ENCODE results near the gene KIF18B. TPM values are rescaled to one million over a fixed set of nuclear protein-coding genes. Genes with fewer than 3 reads are reported as not detected.

The KIF18B gene
- polyA plus RNA-seq, 2 of the 4 experiments (the other 2 are of a cell fraction): 19.6 to 41.7 TPM

GRCh38 chr17:44959821-44960531 is 12.4 kb upstream of the KIF18B start:
- ChIA-PET POLR2A (interaction anchor here (0.5 kb wide), 1 partner anchor 8 kb away, joined by 3 read pairs; the partner anchor contains the start of gene C1QL1), CTCF (interaction anchor here (0.9 to 38.8 kb wide), 5 partner anchors 9 to 61 kb away, joined by 3 to 752 read pairs (median 4); partner anchors contain the start of gene GFAP)
- Histone ChIP-seq H3K4me1 (peaks cover 18% of the 10 kb centered on the region), H3K4me2 (0 out of 3 replicates have a peak overlapping the region, but pooled peaks have one; percentile 17), H3K9me3 (no peaks in the 10 kb centered on the region), H3K4me3 (no peak overlapping the region), H3K27ac (peak overlapping the region in 1 of 2 experiments; percentile 37; a peak in 3 of 6 replicates)
- FAIRE-seq: no peak
- TF ChIP-seq BCL3 (IDR thresholded peaks at IDR 0.05): no peak
- no peak for TF ChIP-seq MAFK (IDR thresholded peaks at IDR 0.05; ENCODE audit: partially characterized antibody)
- no peak for TF ChIP-seq GATA3 (IDR thresholded peaks at IDR 0.05; ENCODE audit: borderline replicate concordance)
- TF ChIP-seq ZNF302 (CRISPR knock-in tag; IDR thresholded peaks at IDR 0.05): no peak
- TF ChIP-seq KDM5A (IDR thresholded peaks at IDR 0.05): no peak
- no peak for ATAC-seq
- WGBS (ENCODE audit: missing lambda C conversion rate): 94% methylated on average over 53 of the region's 56 CpGs
- DNase-seq (ENCODE audit: low read depth in 1 of 2, low spot score in 1 of 2): no peak

GRCh38 chr17:44956998-44957981 is 9.7 kb upstream of the KIF18B start:
- TF ChIP-seq NR3C1 (IDR thresholded peaks at IDR 0.05): no peak
- TF ChIP-seq HEYL (CRISPR knock-in tag; IDR thresholded peaks at IDR 0.05): no peak
- TF ChIP-seq ATOH8 (CRISPR knock-in tag; IDR thresholded peaks at IDR 0.05; ENCODE audit: low read depth): no peak
- TF ChIP-seq RCOR1 (IDR thresholded peaks at IDR 0.05; ENCODE audit: low read depth, low read length): no peak
- TF ChIP-seq CEBPB (IDR thresholded peaks at IDR 0.05): no peak
- no peak for TF ChIP-seq MAX (IDR thresholded peaks at IDR 0.05)
- no peak for TF ChIP-seq ELK1 (IDR thresholded peaks at IDR 0.05; ENCODE audit: low read depth, low read length)
- no peak for TF ChIP-seq SMC3 (IDR thresholded peaks at IDR 0.05)
- DNase-seq (ENCODE audit: low read depth in 1 of 2, low spot score in 1 of 2) (no peak), ATAC-seq (no peak), FAIRE-seq (no peak)
- Histone ChIP-seq H3K4me1 (peaks cover 17% of the 10 kb centered on the region), H3K4me2 (no peak overlapping the region), H3K4me3 (no peak overlapping the region), H3K27ac (0 out of 6 replicates have a peak overlapping the region, but pooled peaks of 1 of the 2 experiments have one; percentile 1), H3K9me3 (no peaks in the 10 kb centered on the region)
- POLR2A ChIA-PET: no interaction called here
- CTCF ChIA-PET: interaction anchor here (0.6 to 38.8 kb wide), 8 partner anchors 8 to 178 kb away, joined by 3 to 752 read pairs (median 4); partner anchors contain the start of genes ACBD4 and GFAP
- 76% methylated on average over 8 of the region's 8 CpGs for WGBS (ENCODE audit: missing lambda C conversion rate)

GRCh38 chr17:44955674-44956425 is 8.3 kb upstream of the KIF18B start:
- Histone ChIP-seq H3K4me3 (no peak overlapping the region), H3K4me2 (no peak overlapping the region), H3K27ac (no peak overlapping the region; a peak in 1 of 6 replicates), H3K4me1 (peaks cover 9% of the 10 kb centered on the region), H3K9me3 (no peaks in the 10 kb centered on the region)
- DNase-seq (ENCODE audit: low read depth in 1 of 2, low spot score in 1 of 2): no peak
- no peak for FAIRE-seq
- CTCF ChIA-PET: interaction anchor here (0.6 to 38.8 kb wide), 15 partner anchors 9 to 243 kb away, joined by 3 to 752 read pairs (median 4); partner anchors contain the start of genes C1QL1, GFAP and KIF18B
- no peak for TF ChIP-seq JUN (IDR thresholded peaks at IDR 0.05)
- no peak for TF ChIP-seq HDAC2 (IDR thresholded peaks at IDR 0.05)
- TF ChIP-seq NR3C1 (IDR thresholded peaks at IDR 0.05): no peak
- no peak for TF ChIP-seq ZFP36 (IDR thresholded peaks at IDR 0.05; ENCODE audit: borderline replicate concordance, partially characterized antibody)
- TF ChIP-seq JUNB (IDR thresholded peaks at IDR 0.05): no peak
- TF ChIP-seq CHD4 (IDR thresholded peaks at IDR 0.05; ENCODE audit: borderline replicate concordance): no peak
- no peak for TF ChIP-seq POLR2AphosphoS2 (conservative IDR thresholded peaks at IDR 0.05; ENCODE audit: low read length)
- no peak for ATAC-seq
- POLR2A ChIA-PET: no interaction called here
- WGBS (ENCODE audit: missing lambda C conversion rate): 80% methylated on average over 8 of the region's 8 CpGs
